ENCODE measurements around the gene CEND1.

GRCh38 chr11:803770-804598, 14.1 kb upstream of the CEND1 start:
- TF ChIP-seq PREB (CRISPR knock-in tag; IDR thresholded peaks at IDR 0.05; ENCODE audit: borderline replicate concordance) (no peak), KAT7 (CRISPR knock-in tag; IDR thresholded peaks at IDR 0.05; ENCODE audit: borderline replicate concordance) (no peak), RELA (CRISPR knock-in tag; IDR thresholded peaks at IDR 0.05; ENCODE audit: borderline replicate concordance) (no peak), CTCF (IDR thresholded peaks at IDR 0.05) (no peak), TEAD4 (CRISPR knock-in tag; IDR thresholded peaks at IDR 0.05) (no peak)

All from WTC11 (cell line).